ENCODE measurements around the gene GOLGA7B. TPM values are rescaled to one million over a fixed set of nuclear protein-coding genes. Genes with fewer than 3 reads are reported as not detected.

The GOLGA7B gene
- total and polyA plus RNA-seq, 2 donors (not counting 3 experiments of a cell fraction or from before 2014, with no cell fraction given) = 0.03 TPM; not detected in 1

GRCh38 chr10:97825020-97825760, 24.5 kb upstream of the GOLGA7B start:
- Histone ChIP-seq H3K27ac (ENCODE audit: insufficient read depth, low read depth, low read length) (no peak overlapping the region), H3K79me2 (ENCODE audit: control insufficient read depth, insufficient read depth, low read length) (no peaks in the 10 kb centered on the region), H2AFZ (ENCODE audit: low read depth, low read length) (no peak overlapping the region), H3K9ac (replicated peaks; ENCODE audit: extremely low read depth, insufficient read depth, low read length) (no peak overlapping the region), H3K36me3 (ENCODE audit: control insufficient read depth in 2 of 2, extremely low read depth in 1 of 2, insufficient read depth in 2 of 2, low read length in 2 of 2) (no peaks in the 10 kb centered on the region), H3K9me1 (replicated peaks; ENCODE audit: control insufficient read depth, extremely low read depth, insufficient read depth, low read length) (no peaks in the 10 kb centered on the region), H3K4me2 (ENCODE audit: insufficient read depth, low read length) (no peak overlapping the region), H4K20me1 (replicated peaks; ENCODE audit: control insufficient read depth, extremely low read depth, insufficient read depth, low read length) (no peaks in the 10 kb centered on the region), H3K4me1 (ENCODE audit: control insufficient read depth, extremely low read depth, insufficient read depth, low read length) (no peaks in the 10 kb centered on the region), H3K4me3 (replicated peaks in 1 of 3; ENCODE audit: insufficient read depth in 1 of 3, low read depth in 1 of 3, low read length in 3 of 3) (no peak overlapping the region), H3K9me3 (replicated peaks; ENCODE audit: control insufficient read depth, insufficient read depth, low read length) (no peaks in the 10 kb centered on the region), H3K27me3 (ENCODE audit: control insufficient read depth in 2 of 2, insufficient read depth in 2 of 2, low read length in 2 of 2) (no peaks in the 10 kb centered on the region)
- POLR2A ChIA-PET = no interaction called here
- no peak for FAIRE-seq
- dilution Hi-C loops (cut with MboI; ENCODE audit: extremely low pct_ligation_motif_present, low sequenced_read_pairs) = no loop called here
- DNase-seq (ENCODE audit: low read depth, low spot score) = no peak
- TF ChIP-seq POLR2AphosphoS5 (IDR thresholded peaks at IDR 0.05; ENCODE audit: insufficient read depth, low read depth, low read length) = no peak
- no peak for TF ChIP-seq EZH2 (IDR thresholded peaks at IDR 0.05; ENCODE audit: borderline replicate concordance, low read depth, low read length, severe bottlenecking)
- no peak for TF ChIP-seq GATA2 (IDR thresholded peaks at IDR 0.05; ENCODE audit: insufficient read depth, insufficient read length, low read depth, low read length)
- TF ChIP-seq POLR2A (IDR thresholded peaks at IDR 0.05; ENCODE audit: low read depth, low read length) = no peak
- TF ChIP-seq CTCF (IDR thresholded peaks at IDR 0.05; ENCODE audit: extremely low read depth in 1 of 2, insufficient read depth in 1 of 2, low read depth in 1 of 2, low read length in 2 of 2) = no peak
- no peak for TF ChIP-seq FOS (IDR thresholded peaks at IDR 0.05; ENCODE audit: borderline replicate concordance, insufficient read depth, low read length)
- no peak for TF ChIP-seq MYC (IDR thresholded peaks at IDR 0.05; ENCODE audit: low read depth, low read length)
- no peak for TF ChIP-seq JUN (IDR thresholded peaks at IDR 0.05; ENCODE audit: borderline replicate concordance, insufficient read depth, insufficient read length, low read depth)
- no peak for TF ChIP-seq MAX (IDR thresholded peaks at IDR 0.05; ENCODE audit: insufficient read depth, insufficient read length)
- intact Hi-C loops (cut with micrococcal nuclease) = no loop called here
- BruUV-seq (replicated peaks) = no TSS peak
- CTCF ChIA-PET = interaction anchor here (0.9 kb wide), 1 partner anchor 124 kb away, joined by 3 read pairs; no protein-coding TSS in a partner anchor
